Neuron (in vitro differentiated cells): ENCODE measurements around the gene PARD3.

Experiments
- H2AFZ ChIP-seq: one replicate; pipeline ENCODE4 v1.6.1; 2013; ENCODE audit warnings: low read depth, mild to moderate bottlenecking, inconsistent platforms, low read length, moderate library complexity
- H3K27me3 ChIP-seq: one replicate; pipeline ENCODE4 v1.6.1; 2013; ENCODE audit warnings: low read length; ENCODE audit not compliant: insufficient read depth
- H3K36me3 ChIP-seq: one replicate; pipeline ENCODE4 v1.6.1; 2013; ENCODE audit warnings: low read length; ENCODE audit not compliant: insufficient read depth
- H3K4me1 ChIP-seq: one replicate; pipeline ENCODE4 v1.6.1; 2013; ENCODE audit warnings: low read length; ENCODE audit not compliant: insufficient read depth
- H3K4me3 ChIP-seq: 2 replicates; pipeline ENCODE4 v1.5.1; 2013; ENCODE audit warnings: mild to moderate bottlenecking, low read length, moderate library complexity
- H3K9me3 ChIP-seq: one replicate; pipeline ENCODE4 v1.6.1; 2013; ENCODE audit warnings: low read length

PARD3 gene

DNA sequence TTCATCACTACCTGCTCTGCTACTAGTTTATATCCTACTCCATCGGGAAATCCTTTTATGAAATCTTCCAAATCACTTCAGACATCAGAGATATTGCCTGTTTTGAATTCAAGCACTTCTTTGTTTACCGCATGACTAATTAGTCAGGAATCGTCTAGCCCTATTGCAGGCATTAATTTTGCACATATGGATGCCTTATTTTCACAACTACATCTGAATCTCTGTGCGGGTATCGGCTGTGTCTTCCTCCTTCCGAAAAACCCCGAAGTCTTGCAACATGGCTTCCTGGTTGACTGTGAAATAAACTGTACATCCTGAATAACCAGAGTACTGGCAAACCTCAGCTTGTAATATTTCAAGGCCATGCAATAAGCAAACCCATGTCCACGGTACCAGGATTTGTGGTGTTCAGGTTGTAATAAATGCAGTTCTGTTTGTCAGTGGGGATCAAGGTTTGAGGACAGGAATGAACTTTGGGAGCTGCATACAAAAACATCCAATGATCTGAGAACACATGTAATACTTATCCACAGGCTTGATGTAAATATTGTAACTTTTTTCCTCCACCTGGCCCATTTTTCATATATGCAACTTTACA is 642.1 kb downstream of the PARD3 start:
- Histone ChIP-seq H3K9me3 (no peaks in the 10 kb centered on the region), H2AFZ (no peak overlapping the region), H3K4me3 (no peak overlapping the region), H3K36me3 (no peaks in the 10 kb centered on the region), H3K27me3 (no peaks in the 10 kb centered on the region), H3K4me1 (peaks cover 16% of the 10 kb centered on the region)

DNA sequence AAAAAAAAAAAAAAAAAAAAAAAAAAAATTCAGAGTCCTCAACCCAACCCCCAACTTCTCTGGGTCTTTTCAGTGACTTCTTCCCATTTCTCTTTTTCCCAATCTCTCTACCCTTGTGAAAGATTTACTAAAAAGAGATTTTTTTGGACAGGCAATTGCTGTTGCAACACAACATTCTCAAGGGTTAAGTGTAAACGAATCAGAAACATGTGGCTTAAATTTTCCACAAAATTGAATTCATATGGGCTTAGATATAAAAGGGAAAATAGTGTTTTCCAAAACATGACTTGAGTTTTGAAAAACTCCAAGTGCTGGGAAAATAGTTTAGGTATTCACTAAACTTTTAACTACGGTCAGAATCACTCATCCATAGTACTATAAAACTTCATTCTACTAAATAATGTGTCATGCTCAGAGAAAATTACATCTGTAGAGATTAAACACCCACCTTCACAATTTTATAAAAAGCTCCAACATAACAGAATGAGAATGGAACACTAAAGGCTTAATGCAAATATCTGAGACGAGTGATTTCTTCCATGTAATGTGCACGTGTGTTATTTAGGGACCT is 643.1 kb downstream of the PARD3 start:
- Histone ChIP-seq H2AFZ (no peak overlapping the region), H3K4me1 (peaks cover 6% of the 10 kb centered on the region), H3K36me3 (no peaks in the 10 kb centered on the region), H3K27me3 (no peaks in the 10 kb centered on the region), H3K4me3 (no peak overlapping the region), H3K9me3 (no peaks in the 10 kb centered on the region)

DNA sequence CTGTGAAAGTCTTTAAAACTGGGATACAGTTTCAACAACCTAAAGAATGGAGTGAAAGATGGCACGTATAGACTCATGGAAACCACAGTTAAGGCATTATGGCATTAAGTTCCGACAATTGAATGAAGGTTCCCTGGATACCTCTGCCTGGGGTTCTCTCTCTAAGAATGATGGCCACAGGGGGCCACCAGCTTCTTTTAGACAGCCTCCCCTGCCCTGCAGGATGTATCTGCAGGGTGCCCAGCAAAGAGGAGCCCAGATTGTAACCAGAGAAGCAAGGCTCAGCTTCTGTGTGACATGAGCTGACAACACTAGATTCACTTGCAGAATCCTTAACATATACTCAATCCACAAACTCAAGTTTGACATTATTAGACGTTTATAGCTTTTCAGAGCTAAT is 645.4 kb downstream of the PARD3 start:
- no peaks in the 10 kb centered on the region for H3K36me3 ChIP-seq
- H3K4me1 ChIP-seq: no peaks in the 10 kb centered on the region
- no peaks in the 10 kb centered on the region for H3K27me3 ChIP-seq
- H3K9me3 ChIP-seq: no peaks in the 10 kb centered on the region
- no peak overlapping the region for H2AFZ ChIP-seq
- no peak overlapping the region for H3K4me3 ChIP-seq

DNA sequence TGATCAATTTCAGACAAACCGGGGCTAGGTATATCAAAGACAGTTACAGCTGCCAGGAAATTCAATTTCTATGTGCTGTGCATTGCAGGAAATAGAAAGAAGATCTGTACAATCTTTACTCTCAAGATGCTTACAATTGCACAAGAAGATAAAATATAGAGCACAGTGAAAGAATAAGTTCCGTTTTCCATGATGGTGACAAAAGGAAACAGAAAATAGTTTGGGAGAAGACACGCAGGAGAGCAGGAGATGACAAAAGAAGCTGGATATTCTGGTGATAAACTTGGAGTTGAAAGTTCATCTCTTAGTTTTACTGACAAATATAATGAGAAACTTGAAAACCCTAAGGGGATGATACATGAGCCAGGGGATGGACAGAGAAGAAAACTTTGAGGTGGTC is 646.0 kb downstream of the PARD3 start:
- no peaks in the 10 kb centered on the region for H3K36me3 ChIP-seq
- H3K4me3 ChIP-seq: no peak overlapping the region
- H3K9me3 ChIP-seq: no peaks in the 10 kb centered on the region
- H3K27me3 ChIP-seq: no peaks in the 10 kb centered on the region
- H3K4me1 ChIP-seq: no peaks in the 10 kb centered on the region
- no peak overlapping the region for H2AFZ ChIP-seq

DNA sequence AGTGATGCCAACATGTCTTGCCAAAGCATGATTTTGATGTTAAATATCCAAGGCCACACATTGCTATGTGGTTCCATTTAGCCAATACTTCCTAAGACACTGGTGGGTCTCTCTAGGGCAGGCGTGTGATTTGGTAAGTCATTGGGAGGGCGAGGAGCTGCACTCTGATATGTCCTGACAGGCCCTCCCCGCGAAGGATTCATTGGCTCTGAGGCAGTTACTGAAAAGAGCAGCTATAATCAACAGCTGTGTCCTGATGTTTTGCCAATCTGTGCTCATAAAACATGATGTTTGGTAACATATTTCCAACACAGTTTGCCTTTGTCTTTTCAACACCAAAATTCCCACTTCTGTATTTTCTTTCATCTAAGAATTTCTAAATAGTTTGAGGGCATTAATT is 646.7 kb downstream of the PARD3 start:
- Histone ChIP-seq H3K36me3 (no peaks in the 10 kb centered on the region), H3K27me3 (no peaks in the 10 kb centered on the region), H3K4me3 (no peak overlapping the region), H3K4me1 (no peaks in the 10 kb centered on the region), H3K9me3 (no peaks in the 10 kb centered on the region), H2AFZ (no peak overlapping the region)

DNA sequence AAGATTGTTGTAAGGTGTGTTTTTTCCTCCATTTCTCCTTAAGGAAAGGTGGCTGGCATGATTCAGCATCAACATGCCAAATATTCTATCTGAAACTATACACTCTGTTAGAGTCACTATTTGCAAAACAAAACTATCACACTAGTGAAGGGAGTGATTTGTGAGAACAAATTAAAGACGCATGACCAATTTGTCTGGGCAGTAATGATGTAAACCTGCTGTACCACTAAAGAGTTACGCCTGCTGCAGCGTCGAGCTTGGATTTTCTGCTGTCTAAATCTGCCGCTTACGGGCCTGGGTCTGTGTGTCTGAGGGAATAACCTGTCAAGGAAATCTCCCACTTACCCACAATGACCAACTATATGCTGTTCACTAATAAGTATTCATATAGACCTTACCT is 648.3 kb downstream of the PARD3 start:
- Histone ChIP-seq H3K4me1 (peaks cover under 1% of the 10 kb centered on the region), H2AFZ (no peak overlapping the region), H3K27me3 (no peaks in the 10 kb centered on the region), H3K36me3 (no peaks in the 10 kb centered on the region), H3K4me3 (no peak overlapping the region), H3K9me3 (peaks cover 8% of the 10 kb centered on the region)

DNA sequence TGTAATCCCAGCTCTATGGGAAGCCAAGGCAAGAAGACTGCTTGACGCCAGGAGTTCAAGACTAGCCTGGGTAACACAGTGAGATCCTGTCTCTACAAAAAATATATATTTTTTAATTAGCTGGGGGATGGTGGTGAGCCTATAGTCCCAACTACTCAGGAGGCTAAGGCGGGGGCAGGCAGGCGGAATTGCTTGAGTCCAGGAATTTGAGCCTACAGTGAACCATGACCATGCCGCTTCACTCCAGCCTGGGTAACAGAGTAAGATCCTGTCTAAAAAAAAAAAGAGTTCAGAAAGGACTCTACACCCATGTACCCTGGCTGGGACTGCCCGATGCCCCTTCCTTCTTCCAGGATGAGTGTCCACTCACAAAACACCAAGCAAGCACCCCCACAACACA is 648.7 kb downstream of the PARD3 start:
- Histone ChIP-seq H3K36me3 (no peaks in the 10 kb centered on the region), H3K4me1 (peaks cover 5% of the 10 kb centered on the region), H3K4me3 (no peak overlapping the region), H3K9me3 (peaks cover 8% of the 10 kb centered on the region), H3K27me3 (no peaks in the 10 kb centered on the region), H2AFZ (no peak overlapping the region)

DNA sequence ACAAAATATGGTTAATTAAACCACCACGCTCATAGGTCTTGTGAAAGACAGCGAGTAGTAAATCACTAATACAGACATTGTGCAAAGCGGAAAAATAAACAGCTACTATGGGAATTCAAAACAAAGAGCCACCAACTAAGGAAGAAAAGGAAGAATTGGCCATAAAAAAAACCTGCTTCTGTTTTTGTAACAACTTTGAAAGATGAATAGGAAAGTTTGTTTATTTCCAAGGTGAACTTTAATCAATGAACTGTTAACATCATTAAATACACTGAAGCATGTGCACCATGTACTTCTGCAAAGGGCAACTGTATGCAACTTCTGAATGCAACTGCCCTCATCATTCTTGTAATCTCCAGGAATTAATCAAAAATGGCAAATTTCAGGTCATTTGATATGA is 651.1 kb downstream of the PARD3 start:
- H3K4me1 ChIP-seq: peaks cover 7% of the 10 kb centered on the region
- H3K4me3 ChIP-seq: no peak overlapping the region
- H3K9me3 ChIP-seq: peaks cover 8% of the 10 kb centered on the region
- no peaks in the 10 kb centered on the region for H3K27me3 ChIP-seq
- H3K36me3 ChIP-seq: no peaks in the 10 kb centered on the region
- no peak overlapping the region for H2AFZ ChIP-seq

DNA sequence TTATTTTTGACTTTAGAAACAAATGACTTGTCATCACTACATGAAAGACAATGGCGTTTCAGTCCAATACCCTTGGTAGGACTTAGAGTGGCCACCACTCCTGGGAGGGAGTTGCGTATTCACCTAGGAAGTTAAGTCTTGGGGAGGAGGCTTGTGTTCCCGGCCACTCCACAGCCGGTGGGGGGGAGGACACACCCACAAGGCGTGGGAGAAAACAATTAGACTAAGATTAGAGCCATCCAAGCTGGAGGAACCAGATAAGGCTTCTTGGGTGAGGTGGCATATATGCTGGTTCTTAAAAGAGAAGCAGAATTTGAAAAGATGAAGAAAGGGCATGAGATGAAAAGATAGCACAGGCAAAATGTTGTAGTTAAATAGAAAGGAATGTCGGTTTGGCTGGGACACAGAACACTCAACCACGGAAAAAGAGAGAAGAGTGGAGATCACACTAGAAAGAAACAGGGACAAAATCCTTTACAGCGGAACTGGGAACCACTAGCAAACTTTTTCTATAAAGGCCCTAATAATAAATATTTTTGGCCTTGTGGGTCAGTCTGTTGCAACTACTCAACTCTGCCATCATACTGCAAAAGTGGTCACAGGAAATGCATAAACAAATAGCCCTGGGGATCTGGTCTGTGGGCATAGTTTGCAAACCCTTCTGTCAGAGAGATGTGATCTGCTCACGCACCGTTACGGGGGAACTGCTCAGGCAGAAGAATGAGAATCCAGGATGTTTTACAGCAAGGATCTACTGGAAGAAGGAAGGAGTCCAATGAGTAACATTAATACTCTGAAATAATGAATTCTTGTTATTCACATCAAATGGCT is 651.8 kb downstream of the PARD3 start:
- Histone ChIP-seq H2AFZ (no peak overlapping the region), H3K4me1 (peaks cover 7% of the 10 kb centered on the region), H3K36me3 (no peaks in the 10 kb centered on the region), H3K4me3 (no peak overlapping the region), H3K27me3 (no peaks in the 10 kb centered on the region), H3K9me3 (peaks cover 8% of the 10 kb centered on the region)

DNA sequence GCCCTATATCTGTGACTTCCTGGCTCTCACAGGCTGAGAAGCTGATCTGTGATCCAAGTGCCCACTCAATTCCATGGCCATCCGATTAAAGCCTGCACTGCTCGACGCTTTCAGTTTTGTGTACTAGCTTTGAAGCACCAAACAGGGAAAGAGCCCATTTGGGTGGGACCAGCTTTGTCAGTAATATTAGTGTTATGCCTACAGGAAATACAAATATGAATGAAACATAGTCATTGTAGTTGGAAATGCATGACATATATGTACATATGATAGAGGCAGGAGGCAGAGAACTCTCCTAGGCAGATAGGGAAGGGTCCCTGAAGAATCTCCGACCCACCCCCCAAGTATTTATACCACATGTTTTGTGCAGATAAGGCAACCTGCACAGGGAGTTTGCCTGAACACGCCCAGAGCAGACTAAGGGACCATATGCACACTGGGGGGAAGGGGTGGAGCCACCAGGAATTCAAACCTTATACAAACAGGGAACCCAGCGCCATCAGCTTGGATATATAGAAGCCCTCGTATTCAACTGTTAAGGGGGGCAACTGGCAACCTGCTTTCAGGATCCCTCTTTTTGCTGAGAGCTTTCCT is 653.2 kb downstream of the PARD3 start:
- H3K4me3 ChIP-seq: no peak overlapping the region
- H3K9me3 ChIP-seq: peaks cover 8% of the 10 kb centered on the region
- peaks cover 7% of the 10 kb centered on the region for H3K4me1 ChIP-seq
- H3K36me3 ChIP-seq: no peaks in the 10 kb centered on the region
- no peaks in the 10 kb centered on the region for H3K27me3 ChIP-seq
- no peak overlapping the region for H2AFZ ChIP-seq

DNA sequence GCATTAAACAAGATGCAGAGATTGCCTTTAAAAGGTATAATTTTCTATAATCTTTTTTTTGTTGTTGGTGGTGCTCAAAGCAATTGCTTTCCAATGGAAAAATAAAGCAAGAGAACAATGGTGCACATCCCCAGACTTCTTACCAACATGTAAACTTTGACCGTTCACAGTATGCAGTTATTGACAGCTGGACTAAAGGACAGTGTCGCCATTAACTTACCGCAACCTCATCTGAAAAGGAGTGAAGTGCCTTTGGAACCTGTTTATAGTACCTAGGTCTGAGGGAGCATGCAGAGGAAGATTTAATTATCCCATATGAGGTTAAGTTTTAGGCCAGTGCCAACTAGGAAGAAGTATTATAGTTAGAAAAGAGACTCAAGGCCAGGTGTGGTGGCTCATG is 654.5 kb downstream of the PARD3 start:
- Histone ChIP-seq H3K4me1 (peaks cover 7% of the 10 kb centered on the region), H2AFZ (no peak overlapping the region), H3K9me3 (peaks cover 8% of the 10 kb centered on the region), H3K27me3 (no peaks in the 10 kb centered on the region), H3K36me3 (no peaks in the 10 kb centered on the region), H3K4me3 (no peak overlapping the region)

DNA sequence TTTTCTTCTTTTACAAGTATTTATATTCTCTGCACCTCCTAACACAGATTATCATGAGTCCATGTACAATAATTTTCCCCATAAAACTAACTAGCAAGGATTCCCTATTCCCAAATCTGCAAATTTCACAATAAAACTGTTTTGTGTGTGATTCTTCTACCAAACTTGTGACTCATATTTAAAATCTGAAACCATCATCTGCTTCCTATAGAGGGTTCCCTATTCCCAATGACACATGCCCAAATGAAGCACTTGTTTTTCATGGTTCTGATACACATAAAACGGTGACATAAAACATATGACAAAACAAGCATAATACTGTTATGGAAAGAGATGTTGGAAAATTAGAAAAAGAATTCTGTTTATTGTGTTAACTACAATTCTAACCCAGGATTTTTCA is 657.6 kb downstream of the PARD3 start:
- Histone ChIP-seq H2AFZ (no peak overlapping the region), H3K4me3 (no peak overlapping the region), H3K9me3 (peaks cover 5% of the 10 kb centered on the region), H3K4me1 (peaks cover 7% of the 10 kb centered on the region), H3K36me3 (no peaks in the 10 kb centered on the region), H3K27me3 (no peaks in the 10 kb centered on the region)

DNA sequence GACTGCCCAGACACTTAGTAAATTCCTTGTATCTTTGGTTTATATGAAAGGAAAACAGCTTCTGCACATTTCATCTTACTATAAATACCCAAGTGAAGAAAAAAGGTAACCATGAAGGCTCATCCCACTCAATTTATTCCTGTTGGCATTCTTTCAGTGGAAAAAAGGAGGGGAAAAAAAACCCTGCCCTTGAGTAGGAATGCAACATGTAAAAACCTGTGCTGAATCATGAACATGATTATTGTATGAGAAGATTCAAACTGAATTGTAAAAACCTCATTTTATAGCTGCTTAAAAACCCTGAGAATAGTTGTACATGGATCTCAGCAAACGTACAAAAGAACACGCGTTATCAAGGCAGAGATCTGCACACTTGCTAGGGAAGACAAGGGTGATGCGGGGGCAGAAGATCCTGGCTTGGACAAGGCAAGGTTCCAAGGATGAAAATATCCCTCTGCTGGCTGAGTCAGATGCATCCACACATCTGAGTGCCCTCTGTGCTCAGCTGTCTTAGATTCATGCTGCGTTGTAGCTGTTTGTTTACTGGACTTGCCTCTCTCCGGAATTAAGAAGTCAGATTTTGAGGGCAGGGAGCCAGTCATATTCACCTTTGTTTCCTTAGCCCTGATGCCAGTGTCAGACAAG is 658.2 kb downstream of the PARD3 start:
- H3K4me1 ChIP-seq: peaks cover 7% of the 10 kb centered on the region
- H2AFZ ChIP-seq: no peak overlapping the region
- no peaks in the 10 kb centered on the region for H3K36me3 ChIP-seq
- H3K9me3 ChIP-seq: no peaks in the 10 kb centered on the region
- H3K27me3 ChIP-seq: no peaks in the 10 kb centered on the region
- H3K4me3 ChIP-seq: no peak overlapping the region
